HG03558 (cell line): ENCODE data around the gene CLPX.
"Not testable (repeated sequence)": the region's sequence is repeated elsewhere in the genome, so short reads cannot be mapped to it uniquely, and the experiment has no call there.

ENCODE experiments used
- ATAC-seq: cut with Tn5 transposase; IDR thresholded peaks from one replicate; pipeline ENCODE4 v1.9.1; 2021; ENCODE audit warnings: moderate number of reproducible peaks; ENCODE audit not compliant: unreplicated experiment; ENCODE audit errors: extremely low read depth

The CLPX gene

DNA sequence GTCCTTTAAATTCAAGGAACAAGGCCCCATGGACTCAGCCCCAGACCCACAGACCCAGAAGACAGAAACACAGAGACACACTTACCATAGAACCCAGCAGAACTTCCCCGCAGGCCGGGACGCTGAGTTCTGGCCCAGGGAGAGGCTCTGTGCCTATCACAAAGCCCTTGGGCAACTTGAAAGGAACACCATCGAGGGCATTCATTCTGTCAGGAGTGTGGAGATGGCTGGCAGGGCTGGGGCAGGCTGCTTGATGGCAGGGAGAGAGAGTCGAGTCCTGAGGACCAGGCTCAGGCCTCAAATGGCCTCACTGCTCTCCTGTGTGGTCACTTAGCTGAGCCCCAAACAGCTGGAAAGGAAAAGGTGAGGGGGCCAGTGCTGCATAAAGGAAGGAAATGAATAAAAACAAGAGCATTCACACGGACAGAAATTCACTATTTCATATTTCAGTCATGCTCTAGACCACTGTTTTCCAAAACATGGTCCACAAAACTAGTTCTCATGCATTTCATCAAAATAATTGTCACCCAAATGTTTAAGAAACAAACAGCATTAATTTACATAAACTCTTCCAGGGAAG is 79.0 kb downstream of the CLPX start:
- ATAC-seq, result no peak

DNA sequence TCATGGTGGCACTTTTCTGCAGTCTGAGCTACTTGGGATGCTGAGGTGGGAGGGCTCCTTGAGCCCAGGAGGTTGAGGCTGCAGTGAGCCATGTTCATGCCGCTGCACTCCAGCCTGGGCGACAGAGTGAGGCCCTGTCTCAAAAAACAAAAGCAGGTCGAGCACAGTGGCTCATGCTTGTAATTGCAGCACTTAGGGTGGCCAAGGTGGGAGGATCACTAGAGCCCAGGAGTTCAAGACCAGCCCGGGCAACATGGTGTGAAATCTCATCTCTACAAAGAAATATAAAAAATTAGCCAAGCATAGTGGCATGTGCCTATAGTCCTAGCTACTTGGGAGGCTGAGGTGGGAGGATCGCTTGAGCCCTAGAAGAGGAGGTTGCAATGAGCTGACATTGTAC is 80.1 kb downstream of the CLPX start:
- no peak for ATAC-seq

DNA sequence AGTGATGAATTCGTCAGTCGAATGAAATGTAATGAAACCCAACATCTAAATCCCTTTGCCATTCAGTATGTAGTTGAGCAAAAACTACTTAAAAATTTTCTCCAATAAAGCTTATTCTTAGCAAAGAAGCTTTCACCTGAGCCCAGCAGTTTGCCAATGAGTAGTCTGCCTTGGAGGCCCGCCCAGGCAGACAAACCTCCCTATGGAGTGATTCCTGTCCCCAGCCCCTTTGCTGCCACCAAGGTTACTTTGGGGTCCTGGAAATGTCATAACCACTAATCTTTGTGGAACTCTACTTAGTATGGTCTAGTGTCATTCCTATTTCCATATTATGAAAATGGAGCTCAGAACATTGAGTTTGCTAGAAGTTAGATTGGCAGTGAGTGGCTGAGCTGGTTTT is 82.2 kb downstream of the CLPX start:
- ATAC-seq, result no peak

DNA sequence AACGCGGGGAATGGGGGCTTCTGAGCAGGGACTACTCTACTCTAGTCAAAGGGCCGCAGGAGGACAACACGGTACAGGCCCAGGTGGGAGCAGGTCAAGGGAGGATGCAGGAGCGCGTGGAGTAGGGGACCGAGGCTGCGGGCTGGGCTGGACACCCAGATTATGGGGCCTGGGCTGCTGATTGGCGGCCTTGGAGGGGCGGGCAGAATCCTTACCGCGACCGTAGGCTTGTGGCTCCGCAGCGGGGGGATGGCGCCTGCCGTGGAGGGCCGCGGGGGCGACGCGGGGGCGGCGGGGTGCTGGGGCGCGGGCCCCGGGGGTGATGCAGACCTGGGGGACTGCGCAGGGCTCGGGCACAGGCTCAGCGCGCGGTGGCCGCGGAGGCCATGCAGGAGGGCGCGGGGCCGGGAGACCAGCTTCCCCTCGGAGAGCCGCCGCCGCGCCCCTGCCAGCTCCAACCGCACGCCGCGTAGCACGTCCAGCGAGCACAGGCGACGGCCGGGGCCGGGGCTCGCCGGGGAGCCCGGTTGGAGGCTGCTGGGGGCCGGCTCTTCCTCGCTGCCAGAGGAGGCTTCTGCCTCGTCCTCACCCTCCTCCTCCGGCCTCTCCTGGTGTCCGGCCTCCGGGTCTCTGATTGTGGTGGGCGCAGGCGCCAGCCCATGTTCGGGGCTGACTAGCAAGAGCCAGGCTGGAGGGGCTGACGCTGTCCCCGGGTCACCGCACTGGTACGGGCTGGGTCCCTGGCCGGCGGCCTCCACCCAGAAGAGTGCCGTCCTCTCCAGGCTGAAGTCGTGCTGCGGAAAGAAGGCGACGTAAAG is 83.0 kb downstream of the CLPX start:
- ATAC-seq, result no peak

DNA sequence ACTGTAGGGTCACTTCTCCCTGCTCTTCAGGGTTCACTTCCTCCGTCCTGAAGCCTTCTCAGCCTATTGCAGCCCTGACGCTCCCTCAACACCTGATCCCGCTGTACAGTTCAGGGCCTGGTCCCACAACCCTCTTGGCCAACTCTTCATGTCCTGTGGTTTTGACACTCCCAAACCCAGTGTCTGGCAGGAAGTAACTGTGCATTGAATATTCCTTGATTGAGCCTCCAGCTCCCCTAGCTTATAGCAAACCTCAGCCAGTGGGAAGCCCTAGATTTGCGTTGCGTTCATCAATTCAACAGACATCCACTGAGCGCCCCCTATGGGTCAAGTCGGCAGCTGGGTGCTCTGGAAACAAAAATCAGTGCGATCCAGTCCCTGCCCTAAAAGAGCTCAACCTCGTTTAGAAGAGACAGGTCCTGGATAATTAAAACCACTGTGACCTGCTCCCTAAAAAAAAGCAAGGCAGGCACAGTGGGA is 83.7 kb downstream of the CLPX start:
- ATAC-seq, result no peak

DNA sequence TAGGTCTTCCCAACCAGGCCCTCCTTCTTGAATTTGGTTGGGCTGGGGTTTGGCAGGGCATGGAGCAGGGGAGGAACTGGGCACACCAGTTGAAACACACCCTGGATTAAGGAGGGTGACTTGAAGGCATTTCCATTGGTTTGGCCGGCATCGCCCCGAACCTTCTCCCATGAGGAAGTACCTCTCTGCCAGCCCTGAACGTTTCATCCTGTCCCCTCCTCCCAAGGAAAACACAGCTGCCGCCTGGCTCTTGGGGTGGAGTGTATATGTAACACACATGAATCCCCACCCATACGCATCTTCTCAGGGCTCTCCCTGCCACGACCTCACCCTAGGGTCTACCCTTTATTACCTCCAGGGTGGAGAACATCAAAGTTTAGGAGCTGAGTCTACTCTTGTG is 84.7 kb downstream of the CLPX start:
- ATAC-seq, result no peak

DNA sequence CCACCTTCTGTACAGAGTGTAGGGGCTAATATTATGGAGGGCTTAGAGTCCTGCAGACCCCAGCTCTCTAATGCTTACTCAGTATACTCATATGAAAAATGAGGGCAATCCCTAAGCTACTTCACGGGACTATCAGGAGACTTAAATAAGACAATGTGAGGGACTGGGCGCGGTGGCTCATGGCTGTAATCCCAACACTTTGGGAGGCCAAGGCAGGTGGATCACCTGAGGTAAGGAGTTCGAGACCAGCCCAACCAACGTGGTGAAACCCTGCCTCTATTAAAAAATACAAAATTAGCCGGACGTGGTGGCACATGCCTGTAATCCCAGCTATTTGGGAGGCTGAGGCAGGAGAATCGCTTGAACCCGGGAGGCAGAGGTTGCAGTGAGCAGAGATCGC is 85.3 kb downstream of the CLPX start:
- not testable (repeated sequence) for ATAC-seq

DNA sequence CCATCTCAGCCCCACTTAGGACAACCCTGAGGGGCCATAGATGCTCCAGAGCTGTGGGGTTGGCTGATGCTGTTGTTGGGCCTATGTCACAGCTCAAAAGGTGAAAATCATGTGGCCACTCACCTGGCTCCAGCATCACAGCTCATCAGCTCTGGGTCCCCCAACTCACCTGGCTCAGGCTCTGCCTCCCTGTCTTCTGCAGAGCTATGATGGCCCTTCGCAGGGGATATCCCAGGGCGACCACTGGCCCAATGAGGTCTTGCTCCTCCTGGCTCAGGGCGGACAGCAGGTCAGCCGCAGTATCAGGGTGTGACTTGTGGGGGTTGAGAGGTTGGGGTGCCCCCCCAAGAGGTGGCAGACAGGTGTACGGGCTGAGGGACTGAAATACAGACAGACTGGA is 85.8 kb downstream of the CLPX start:
- no peak for ATAC-seq
